ENCODE results near the gene MXRA7. TPM values are rescaled to one million over a fixed set of nuclear protein-coding genes. Genes with fewer than 3 reads are reported as not detected.

Gene MXRA7
- polyA plus RNA-seq, 1 of the 3 experiments (the other 2 are of a cell fraction) = 154 TPM

DNA sequence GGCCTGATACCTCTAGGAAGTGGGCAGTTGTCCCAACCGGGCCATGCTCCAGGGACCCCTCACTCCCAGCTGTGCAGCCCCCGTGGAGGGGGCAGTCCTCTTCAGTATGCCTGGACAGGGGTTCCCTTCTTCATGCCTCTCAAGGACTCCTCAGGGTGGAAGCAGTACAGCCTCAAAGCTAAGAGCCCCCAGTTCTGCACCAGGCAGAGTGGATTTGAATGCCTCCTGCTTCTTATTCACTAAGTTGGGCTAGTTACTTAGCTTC lies 43.3 kb downstream of the MXRA7 start:
- Histone ChIP-seq H3K36me3 (replicated peaks in 1 of 2; ENCODE audit: control insufficient read depth in 1 of 2, insufficient read depth in 2 of 2, low read length in 1 of 2) (no peaks in the 10 kb centered on the region), H3K4me3 (ENCODE audit: low read depth in 2 of 2, low read length in 1 of 2) (no peak overlapping the region), H3K27ac (ENCODE audit: low read depth in 2 of 2, low read length in 1 of 2) (no peak overlapping the region), H3K9me3 (no peaks in the 10 kb centered on the region), H3K4me1 (ENCODE audit: control insufficient read depth in 1 of 2, insufficient read depth in 2 of 2, low read depth in 1 of 2, low read length in 1 of 2) (peaks cover 0 to 10% of the 10 kb centered on the region in 2 experiments; a peak in 2 of 4 replicates), H3K27me3 (ENCODE audit: insufficient read depth) (no peaks in the 10 kb centered on the region), H4K20me1 (ENCODE audit: insufficient read depth) (no peaks in the 10 kb centered on the region), H3F3A (replicated peaks; ENCODE audit: insufficient read depth) (no peaks in the 10 kb centered on the region), H3K4me2 (no peak overlapping the region), H3K9me2 (no peaks in the 10 kb centered on the region), H3K79me2 (ENCODE audit: insufficient read depth) (no peaks in the 10 kb centered on the region), H3K9ac (no peak overlapping the region), H2AFZ (ENCODE audit: low read depth) (no peak overlapping the region)
- ChIA-PET CTCF (interaction anchor here (0.6 to 2.5 kb wide), 6 partner anchors 14 to 282 kb away, joined by 3 to 13 read pairs (median 4); no protein-coding TSS in a partner anchor), POLR2A (no interaction called here)
- DNase-seq = no peak
- WGBS (ENCODE audit: low lambda C conversion rate) = 63% methylated on average over 2 of the region's 2 CpGs
- TF ChIP-seq SMC3 (IDR thresholded peaks at IDR 0.05; ENCODE audit: low read depth, low read length) = no peak
- TF ChIP-seq, protein P1, sequence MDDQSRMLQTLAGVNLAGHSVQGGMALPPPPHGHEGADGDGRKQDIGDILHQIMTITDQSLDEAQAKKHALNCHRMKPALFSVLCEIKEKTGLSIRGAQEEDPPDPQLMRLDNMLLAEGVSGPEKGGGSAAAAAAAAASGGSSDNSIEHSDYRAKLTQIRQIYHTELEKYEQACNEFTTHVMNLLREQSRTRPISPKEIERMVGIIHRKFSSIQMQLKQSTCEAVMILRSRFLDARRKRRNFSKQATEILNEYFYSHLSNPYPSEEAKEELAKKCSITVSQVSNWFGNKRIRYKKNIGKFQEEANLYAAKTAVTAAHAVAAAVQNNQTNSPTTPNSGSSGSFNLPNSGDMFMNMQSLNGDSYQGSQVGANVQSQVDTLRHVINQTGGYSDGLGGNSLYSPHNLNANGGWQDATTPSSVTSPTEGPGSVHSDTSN (IDR thresholded peaks at IDR 0.05) = no peak
- TF ChIP-seq, protein P2, sequence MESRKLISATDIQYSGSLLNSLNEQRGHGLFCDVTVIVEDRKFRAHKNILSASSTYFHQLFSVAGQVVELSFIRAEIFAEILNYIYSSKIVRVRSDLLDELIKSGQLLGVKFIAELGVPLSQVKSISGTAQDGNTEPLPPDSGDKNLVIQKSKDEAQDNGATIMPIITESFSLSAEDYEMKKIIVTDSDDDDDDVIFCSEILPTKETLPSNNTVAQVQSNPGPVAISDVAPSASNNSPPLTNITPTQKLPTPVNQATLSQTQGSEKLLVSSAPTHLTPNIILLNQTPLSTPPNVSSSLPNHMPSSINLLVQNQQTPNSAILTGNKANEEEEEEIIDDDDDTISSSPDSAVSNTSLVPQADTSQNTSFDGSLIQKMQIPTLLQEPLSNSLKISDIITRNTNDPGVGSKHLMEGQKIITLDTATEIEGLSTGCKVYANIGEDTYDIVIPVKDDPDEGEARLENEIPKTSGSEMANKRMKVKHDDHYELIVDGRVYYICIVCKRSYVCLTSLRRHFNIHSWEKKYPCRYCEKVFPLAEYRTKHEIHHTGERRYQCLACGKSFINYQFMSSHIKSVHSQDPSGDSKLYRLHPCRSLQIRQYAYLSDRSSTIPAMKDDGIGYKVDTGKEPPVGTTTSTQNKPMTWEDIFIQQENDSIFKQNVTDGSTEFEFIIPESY (IDR thresholded peaks at IDR 0.05; ENCODE audit: borderline replicate concordance, low read depth) = no peak
- TF ChIP-seq, protein P3, sequence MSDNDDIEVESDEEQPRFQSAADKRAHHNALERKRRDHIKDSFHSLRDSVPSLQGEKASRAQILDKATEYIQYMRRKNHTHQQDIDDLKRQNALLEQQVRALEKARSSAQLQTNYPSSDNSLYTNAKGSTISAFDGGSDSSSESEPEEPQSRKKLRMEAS (IDR thresholded peaks at IDR 0.05; ENCODE audit: low read depth) = no peak
- TF ChIP-seq CHD2 (IDR thresholded peaks at IDR 0.05; ENCODE audit: low read length, partially characterized antibody) = no peak
- TF ChIP-seq RFX5 (IDR thresholded peaks at IDR 0.05; ENCODE audit: low read length) = no peak

GRCh38 chr17:76660656-76661042 lies 50.1 kb downstream of the MXRA7 start:
- Histone ChIP-seq H3F3A (replicated peaks; ENCODE audit: insufficient read depth) (no peaks in the 10 kb centered on the region), H3K27ac (ENCODE audit: low read depth in 2 of 2, low read length in 1 of 2) (no peak overlapping the region), H3K9ac (no peak overlapping the region), H3K27me3 (ENCODE audit: insufficient read depth) (no peaks in the 10 kb centered on the region), H3K9me3 (no peaks in the 10 kb centered on the region), H2AFZ (ENCODE audit: low read depth) (no peak overlapping the region), H3K4me1 (ENCODE audit: control insufficient read depth in 1 of 2, insufficient read depth in 2 of 2, low read depth in 1 of 2, low read length in 1 of 2) (peaks cover 0 to 10% of the 10 kb centered on the region in 2 experiments; a peak in 1 of 4 replicates), H3K4me3 (ENCODE audit: low read depth in 2 of 2, low read length in 1 of 2) (no peak overlapping the region), H3K36me3 (replicated peaks in 1 of 2; ENCODE audit: control insufficient read depth in 1 of 2, insufficient read depth in 2 of 2, low read length in 1 of 2) (no peaks in the 10 kb centered on the region), H4K20me1 (ENCODE audit: insufficient read depth) (no peaks in the 10 kb centered on the region), H3K9me2 (no peaks in the 10 kb centered on the region), H3K79me2 (ENCODE audit: insufficient read depth) (no peaks in the 10 kb centered on the region), H3K4me2 (no peak overlapping the region)
- no peak for DNase-seq
- ChIA-PET POLR2A (no interaction called here), CTCF (interaction anchor here (0.6 to 2.7 kb wide), 3 partner anchors 21 to 138 kb away, joined by 3 to 15 read pairs (median 3); no protein-coding TSS in a partner anchor)
- WGBS (ENCODE audit: low lambda C conversion rate) = 73% methylated on average over 3 of the region's 3 CpGs
- TF ChIP-seq FOXJ3 (CRISPR knock-in tag; IDR thresholded peaks at IDR 0.05) (no peak), POLR2AphosphoS5 (IDR thresholded peaks at IDR 0.05; ENCODE audit: low read depth, low read length) (no peak), GATA2 (CRISPR knock-in tag; IDR thresholded peaks at IDR 0.05) (no peak), RFX5 (IDR thresholded peaks at IDR 0.05; ENCODE audit: low read length) (no peak), MEF2A (IDR thresholded peaks at IDR 0.05; ENCODE audit: borderline replicate concordance, low read depth) (no peak)
- TF ChIP-seq, protein P2 (IDR thresholded peaks at IDR 0.05; ENCODE audit: borderline replicate concordance, low read depth) = no peak
- TF ChIP-seq, protein P4, sequence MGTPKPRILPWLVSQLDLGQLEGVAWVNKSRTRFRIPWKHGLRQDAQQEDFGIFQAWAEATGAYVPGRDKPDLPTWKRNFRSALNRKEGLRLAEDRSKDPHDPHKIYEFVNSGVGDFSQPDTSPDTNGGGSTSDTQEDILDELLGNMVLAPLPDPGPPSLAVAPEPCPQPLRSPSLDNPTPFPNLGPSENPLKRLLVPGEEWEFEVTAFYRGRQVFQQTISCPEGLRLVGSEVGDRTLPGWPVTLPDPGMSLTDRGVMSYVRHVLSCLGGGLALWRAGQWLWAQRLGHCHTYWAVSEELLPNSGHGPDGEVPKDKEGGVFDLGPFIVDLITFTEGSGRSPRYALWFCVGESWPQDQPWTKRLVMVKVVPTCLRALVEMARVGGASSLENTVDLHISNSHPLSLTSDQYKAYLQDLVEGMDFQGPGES (IDR thresholded peaks at IDR 0.05; ENCODE audit: low read depth, low read length) = no peak

Data from SK-N-SH (cell line).